ENCODE results near the gene FXYD6.

- TF ChIP-seq POLR2AphosphoS5 (IDR thresholded peaks at IDR 0.05; ENCODE audit: low read depth, low read length), result no peak
- TF ChIP-seq TAF1 (IDR thresholded peaks at IDR 0.05; ENCODE audit: borderline replicate concordance, insufficient read depth, low read length), result no peak
- TF ChIP-seq REST (IDR thresholded peaks at IDR 0.05; ENCODE audit: insufficient read depth in 1 of 2, low read depth in 2 of 2, low read length in 2 of 2), result no peak
Observed at GRCh38 chr11:117855912-117856651, 20.4 kb downstream of the FXYD6 start.
